Astrocyte of the cerebellum (primary cell): ENCODE measurements around the gene SORCS3.

Experiments used
- DNase-seq: peaks from one replicate; pipeline ENCODE4 v3.0.0-alpha.2; 2011; ENCODE audit warnings: low read depth
- H3K4me3 ChIP-seq: 2 replicates; pipeline ENCODE4 v1.5.1; 2011; ENCODE audit warnings: mild to moderate bottlenecking, low read depth, low read length, moderate library complexity
- CTCF ChIP-seq: IDR thresholded peaks from 2 replicates; pipeline ENCODE4 v1.5.1; 2012; ENCODE audit warnings: low read length, low read depth, moderate library complexity, mild to moderate bottlenecking; ENCODE audit errors: missing control alignments
- in situ Hi-C: cut with HindIII; loops from 2 replicates; pipeline ENCODE4 v1.10.0; 2017; ENCODE audit warnings: low sequenced_read_pairs

SORCS3 gene

GRCh38 chr10:104881740-104882139, 240.7 kb downstream of the SORCS3 start:
- in situ Hi-C loops: no loop called here
- TF ChIP-seq CTCF: no peak
- H3K4me3 ChIP-seq: no peak overlapping the region
- no peak for DNase-seq

GRCh38 chr10:104892879-104893617, 252.0 kb downstream of the SORCS3 start:
- in situ Hi-C loops: no loop called here
- TF ChIP-seq CTCF: no peak
- H3K4me3 ChIP-seq: no peak overlapping the region
- DNase-seq: no peak

GRCh38 chr10:104893701-104894100, 252.6 kb downstream of the SORCS3 start:
- DNase-seq: no peak
- in situ Hi-C loops: no loop called here
- H3K4me3 ChIP-seq: no peak overlapping the region
- no peak for TF ChIP-seq CTCF

- no peak for TF ChIP-seq CTCF
- in situ Hi-C loops: no loop called here
- H3K4me3 ChIP-seq: no peak overlapping the region
- DNase-seq: no peak
Observed at GRCh38 chr10:104894681-104895080, 253.6 kb downstream of the SORCS3 start.

GRCh38 chr10:104895541-104895940, 254.5 kb downstream of the SORCS3 start:
- TF ChIP-seq CTCF: no peak
- no peak overlapping the region for H3K4me3 ChIP-seq
- in situ Hi-C loops: no loop called here
- no peak for DNase-seq

GRCh38 chr10:104895981-104896380, 254.9 kb downstream of the SORCS3 start:
- DNase-seq: no peak
- no peak overlapping the region for H3K4me3 ChIP-seq
- in situ Hi-C loops: no loop called here
- TF ChIP-seq CTCF: no peak
